G401 (cell line): ENCODE results near the gene REV3L. TPM values are rescaled to one million over a fixed set of nuclear protein-coding genes. Genes with fewer than 3 reads are reported as not detected.
A peak's percentile ranks its signal among the peaks of the same experiment; 100 is the strongest.

ENCODE experiments used
- DNase-seq: peaks from one replicate; pipeline ENCODE4 v3.0.0-alpha.2; 2015; ENCODE audit warnings: low spot score
- in situ Hi-C: cut with HindIII; loops from 2 replicates; pipeline ENCODE4 v1.10.0; 2016; ENCODE audit warnings: low sequenced_read_pairs, mixed read lengths
- total RNA-seq: library from RNA; depleted of rRNA; stranded (reverse); fragments of >200 nt; shearing (Covaris generic); gene quantifications from 2 replicates; pipeline ENCODE4 v1.2.3, GENCODE V29; 2014

REV3L gene
- total RNA-seq, 1 experiment from 2014 or later, result 13.7 TPM

GRCh38 chr6:111474771-111475170 lies 8.2 kb downstream of the REV3L start:
- in situ Hi-C loops, result no loop called here
- no peak for DNase-seq

GRCh38 chr6:111474106-111474505 lies 8.9 kb downstream of the REV3L start:
- in situ Hi-C loops, result no loop called here

GRCh38 chr6:111472933-111473435 lies 10.0 kb downstream of the REV3L start:
- in situ Hi-C loops, result no loop called here
- DNase-seq, result no peak

More at GRCh38 chr6:111474106-111474505, 8.9 kb downstream of the REV3L start:
- DNase-seq, result peak; percentile 45

- in situ Hi-C loops, result no loop called here
- no peak for DNase-seq
These were observed 11.1 kb downstream of the REV3L start for GRCh38 chr6:111471958-111472357.

GRCh38 chr6:111471533-111471932 lies 11.5 kb downstream of the REV3L start:
- in situ Hi-C loops, result no loop called here
- no peak for DNase-seq

GRCh38 chr6:111470991-111471390 lies 12.0 kb downstream of the REV3L start:
- DNase-seq, result no peak
- in situ Hi-C loops, result no loop called here

GRCh38 chr6:111469543-111469942 lies 13.5 kb downstream of the REV3L start:
- in situ Hi-C loops, result no loop called here
- no peak for DNase-seq

- DNase-seq, result no peak
- in situ Hi-C loops, result no loop called here
These were observed 14.5 kb downstream of the REV3L start for GRCh38 chr6:111468329-111469012.

GRCh38 chr6:111464184-111464583 lies 18.8 kb downstream of the REV3L start:
- DNase-seq, result no peak
- in situ Hi-C loops, result no loop called here

- in situ Hi-C loops, result no loop called here
- no peak for DNase-seq
These were observed 20.1 kb downstream of the REV3L start for GRCh38 chr6:111462770-111463391.

GRCh38 chr6:111461860-111462259 lies 21.2 kb downstream of the REV3L start:
- in situ Hi-C loops, result no loop called here
- no peak for DNase-seq

- DNase-seq, result no peak
- in situ Hi-C loops, result no loop called here
These were observed 24.3 kb downstream of the REV3L start for GRCh38 chr6:111458670-111459232.

- in situ Hi-C loops, result no loop called here
- DNase-seq, result peak; percentile 38
These were observed 26.8 kb downstream of the REV3L start for GRCh38 chr6:111456208-111456607.

GRCh38 chr6:111450636-111451035 lies 32.4 kb downstream of the REV3L start:
- in situ Hi-C loops, result no loop called here
- DNase-seq, result no peak

GRCh38 chr6:111450087-111450486 lies 32.9 kb downstream of the REV3L start:
- in situ Hi-C loops, result no loop called here
- no peak for DNase-seq

- DNase-seq, result no peak
- in situ Hi-C loops, result no loop called here
These were observed 33.9 kb downstream of the REV3L start for GRCh38 chr6:111449129-111449528.

GRCh38 chr6:111447051-111447450 lies 36.0 kb downstream of the REV3L start:
- in situ Hi-C loops, result no loop called here
- DNase-seq, result no peak

- in situ Hi-C loops, result no loop called here
- DNase-seq, result no peak
These were observed 37.2 kb downstream of the REV3L start for GRCh38 chr6:111445861-111446267.

GRCh38 chr6:111444794-111445193 lies 38.2 kb downstream of the REV3L start:
- in situ Hi-C loops, result no loop called here
- no peak for DNase-seq

GRCh38 chr6:111441678-111442243 lies 41.3 kb downstream of the REV3L start:
- in situ Hi-C loops, result no loop called here
- DNase-seq, result no peak
